Spleen (tissue), 11 donors: ENCODE data around the gene SAE1. TPM values are rescaled to one million over a fixed set of nuclear protein-coding genes. Genes with fewer than 3 reads are reported as not detected.

Source experiments
- DNase-seq: peaks from one replicate; pipeline ENCODE4 v3.0.0-alpha.2; 2020
- H3K27ac ChIP-seq, 8 donors: fragments of 200-600 bp; sonication (generic) in 7 of 8; 1 replicate in 4 of 8; 2 replicates in 4 of 8; pipeline versions ENCODE4 v1.5.0 to v1.8.0; 2016 to 2021; ENCODE audit warnings: inconsistent platforms in 4 of 8, mild to moderate bottlenecking in 4 of 8, moderate library complexity in 1 of 8
- H3K27me3 ChIP-seq, 7 donors: fragments of 200-600 bp; sonication (generic) in 6 of 7; replicated peaks in 1 of 7; 1 replicate in 4 of 7; 2 replicates in 3 of 7; pipeline versions ENCODE4 v1.5.0 to v1.8.0; 2016 to 2021; ENCODE audit warnings: inconsistent platforms in 3 of 7, mild to moderate bottlenecking in 1 of 7
- H3K36me3 ChIP-seq, 6 donors: fragments of 200-600 bp; sonication (generic) in 5 of 6; 1 replicate in 4 of 6; 2 replicates in 2 of 6; pipeline versions ENCODE4 v1.5.0 to v1.8.0; 2016 to 2021; ENCODE audit warnings: inconsistent platforms in 2 of 6
- H3K4me1 ChIP-seq, 6 donors: fragments of 200-600 bp; sonication (generic) in 5 of 6; 1 replicate in 3 of 6; 2 replicates in 3 of 6; pipeline versions ENCODE4 v1.5.0 to v1.8.0; 2016 to 2021; ENCODE audit warnings: inconsistent platforms in 3 of 6
- H3K4me3 ChIP-seq, 8 donors: fragments of 200-600 bp; sonication (generic) in 7 of 8; 1 replicate in 4 of 8; 2 replicates in 4 of 8; pipeline versions ENCODE4 v1.5.0 to v1.8.0; 2016 to 2021; ENCODE audit warnings: inconsistent platforms in 4 of 8, mild to moderate bottlenecking in 4 of 8, moderate library complexity in 2 of 8
- H3K9me3 ChIP-seq, 8 donors: fragments of 200-600 bp; sonication (generic) in 7 of 8; 1 replicate in 4 of 8; 2 replicates in 4 of 8; pipeline versions ENCODE4 v1.5.0 to v1.8.0; 2016 to 2021; ENCODE audit warnings: inconsistent platforms in 4 of 8
- POLR2A ChIP-seq, 3 donors: fragments of 450-650 bp; IDR thresholded peaks; one replicate each; pipeline ENCODE4 v1.5.1; 2017; ENCODE audit warnings: antibody characterized with exemption in 3 of 3, mild to moderate bottlenecking in 1 of 3
- POLR2AphosphoS5 ChIP-seq, 3 donors: sonication (generic); formaldehyde crosslinking; IDR thresholded peaks; one replicate each; pipeline ENCODE4 v1.5.1; 2017; ENCODE audit warnings: antibody characterized with exemption in 3 of 3
- WGBS, 5 donors: extraction: QIAGEN DNeasy Blood & Tissue Kit in 3 of 5; methylation state at CpG; one replicate each; pipeline versions ENCODE4 v1.1.5 to v1.1.7; 2013 to 2018; 5-methylcytosine and 5-hydroxymethylcytosine counted together
- intact Hi-C: fragments of 100-400 bp; cut with DNase I; formaldehyde crosslinking; loops from one replicate; pipeline ENCODE4 v1.15.0; 2023; ENCODE audit warnings: low total_unique reads
- polyA plus RNA-seq, 3 donors: library from polyadenylated mRNA; stranded (reverse); fragments of 200-250 nt; gene quantifications; one replicate each; pipeline ENCODE4 v1.2.1, GENCODE V29; 2013
- total RNA-seq, 7 donors: library from RNA; depleted of rRNA in 3 of 7; stranded (reverse); fragments of >200 nt in 3 of 7; fragmentation: NEBNext Ultra II Directional in 4 of 7; extraction: Animal tissue kit (Norgen Biotek cat#: 25700) in 4 of 7; gene quantifications; one replicate each; pipeline versions ENCODE4 v1.1.0 to v1.2.1, GENCODE V29; 2016 to 2021
- TF ChIP-seq, protein P1 (sequence below), 11 experiments: fragments of 200-600 bp in 7 of 11; fragments of 450-650 bp in 4 of 11; sonication (generic) in 4 of 11; IDR thresholded peaks in 8 of 11; conservative IDR thresholded peaks in 3 of 11; 1 replicate in 7 of 11; 2 replicates in 4 of 11; pipeline versions ENCODE4 v1.4.0 to v1.8.0; 2016 to 2021; ENCODE audit warnings: antibody characterized with exemption in 11 of 11, inconsistent platforms in 4 of 11, mild to moderate bottlenecking in 1 of 11
- donor health status: healthy with polysubstance abuse.
- donor health status: DM: no; HTN: no; CAD: no; lungs with moderate emphysema.
- donor health status: DM: no; HTN: no; CAD: no.
- donor health status: Bipolar disorder and iron deficiency.
- donor health status: healthy.
- donor health status: DM: no; HTN: no; CAD: no.
- donor health status: DM: yes; HTN: yes; CAD: no.

The SAE1 gene
- total and polyA plus RNA-seq, 10 donors, result 28.1 to 72.4 (median 55.9) TPM

DNA sequence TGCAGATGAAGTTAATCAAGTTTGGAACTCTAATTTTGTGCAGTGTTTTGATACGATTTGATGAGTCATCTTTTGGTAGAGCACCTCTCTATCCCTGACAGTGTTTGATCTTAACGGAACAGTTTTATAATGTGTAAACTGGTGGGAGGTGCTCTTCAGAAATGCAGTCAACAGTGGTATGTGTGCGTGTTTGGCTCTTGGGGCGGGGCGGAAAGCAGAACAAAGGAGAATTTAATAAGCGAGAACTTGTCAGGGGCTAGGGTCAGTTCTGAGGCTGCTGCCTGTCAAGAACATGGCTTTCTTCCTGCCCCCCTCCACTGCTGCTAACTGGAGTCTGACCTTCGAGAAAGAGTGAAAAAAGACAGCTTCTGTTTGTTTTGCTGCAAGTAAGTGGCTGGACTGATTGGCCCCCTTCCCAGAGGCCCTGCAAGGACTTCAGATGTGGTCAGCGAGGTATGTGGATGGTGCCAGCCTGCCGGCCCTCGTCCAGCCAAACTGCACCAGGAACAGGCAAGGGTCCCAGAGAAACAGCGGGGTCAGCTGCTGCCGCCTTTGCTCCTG lies 59.6 kb downstream of the SAE1 start:
- Histone ChIP-seq H3K36me3 (peaks cover 0 to 81% (median 0%) of the 10 kb centered on the region in 6 donors), H3K4me1 (peaks cover 5 to 66% (median 40%) of the 10 kb centered on the region in 6 donors), H3K27ac (peak overlapping the region; percentile 21 to 77 (median 60)), H3K27me3 (no peaks in the 10 kb centered on the region), H3K4me3 (no peak overlapping the region), H3K9me3 (no peaks in the 10 kb centered on the region)
- intact Hi-C loops, result no loop called here
- TF ChIP-seq, protein P1, sequence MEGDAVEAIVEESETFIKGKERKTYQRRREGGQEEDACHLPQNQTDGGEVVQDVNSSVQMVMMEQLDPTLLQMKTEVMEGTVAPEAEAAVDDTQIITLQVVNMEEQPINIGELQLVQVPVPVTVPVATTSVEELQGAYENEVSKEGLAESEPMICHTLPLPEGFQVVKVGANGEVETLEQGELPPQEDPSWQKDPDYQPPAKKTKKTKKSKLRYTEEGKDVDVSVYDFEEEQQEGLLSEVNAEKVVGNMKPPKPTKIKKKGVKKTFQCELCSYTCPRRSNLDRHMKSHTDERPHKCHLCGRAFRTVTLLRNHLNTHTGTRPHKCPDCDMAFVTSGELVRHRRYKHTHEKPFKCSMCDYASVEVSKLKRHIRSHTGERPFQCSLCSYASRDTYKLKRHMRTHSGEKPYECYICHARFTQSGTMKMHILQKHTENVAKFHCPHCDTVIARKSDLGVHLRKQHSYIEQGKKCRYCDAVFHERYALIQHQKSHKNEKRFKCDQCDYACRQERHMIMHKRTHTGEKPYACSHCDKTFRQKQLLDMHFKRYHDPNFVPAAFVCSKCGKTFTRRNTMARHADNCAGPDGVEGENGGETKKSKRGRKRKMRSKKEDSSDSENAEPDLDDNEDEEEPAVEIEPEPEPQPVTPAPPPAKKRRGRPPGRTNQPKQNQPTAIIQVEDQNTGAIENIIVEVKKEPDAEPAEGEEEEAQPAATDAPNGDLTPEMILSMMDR (IDR thresholded peaks at IDR 0.05 in 8 of 11, conservative IDR thresholded peaks at IDR 0.05 in 3 of 11), result no peak
- TF ChIP-seq POLR2A (IDR thresholded peaks at IDR 0.05), result no peak
- peak; percentile 18 to 50 (median 44) for TF ChIP-seq POLR2AphosphoS5 (IDR thresholded peaks at IDR 0.05)
- no peak for DNase-seq
- WGBS, 5 donors, result 51 to 69% (median 59%) methylated on average over 12 of the region's 12 CpGs

DNA sequence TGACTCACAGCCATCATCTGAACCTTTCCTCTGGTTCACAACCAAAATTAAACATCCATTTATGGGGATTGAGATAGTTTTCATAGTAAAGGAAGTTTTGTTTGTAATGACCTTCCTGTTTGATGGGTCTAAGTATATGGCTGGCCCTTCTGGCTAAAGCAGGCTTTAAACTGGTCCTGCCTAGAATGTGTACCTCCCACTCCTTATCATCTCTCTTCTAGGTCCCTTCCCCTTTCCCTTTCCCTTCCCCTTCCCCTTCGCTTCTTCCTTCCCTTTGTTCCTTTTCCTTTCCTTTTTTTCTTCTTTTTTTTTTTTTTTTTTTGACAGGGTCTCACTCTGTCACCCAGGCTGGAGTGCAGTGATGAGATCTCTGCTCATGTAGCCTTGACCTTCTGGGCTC lies 64.8 kb downstream of the SAE1 start:
- no peak for DNase-seq
- peaks cover 0 to 79% (median 32%) of the 10 kb centered on the region in 6 donors for H3K36me3 ChIP-seq
- 58 to 83% (median 69%) methylated on average over 1 of the region's 1 CpG for WGBS, 5 donors
- intact Hi-C loops, result no loop called here
- no peak for TF ChIP-seq POLR2A (IDR thresholded peaks at IDR 0.05)
- TF ChIP-seq, protein P1 (IDR thresholded peaks at IDR 0.05 in 8 of 11, conservative IDR thresholded peaks at IDR 0.05 in 3 of 11), result no peak
- TF ChIP-seq POLR2AphosphoS5 (IDR thresholded peaks at IDR 0.05), result no peak
- H3K4me1 ChIP-seq, result peaks cover 0 to 19% (median 9%) of the 10 kb centered on the region in 6 donors
- H3K4me3 ChIP-seq, result no peak overlapping the region
- H3K9me3 ChIP-seq, result no peaks in the 10 kb centered on the region
- no peaks in the 10 kb centered on the region for H3K27me3 ChIP-seq
- no peak overlapping the region for H3K27ac ChIP-seq

DNA sequence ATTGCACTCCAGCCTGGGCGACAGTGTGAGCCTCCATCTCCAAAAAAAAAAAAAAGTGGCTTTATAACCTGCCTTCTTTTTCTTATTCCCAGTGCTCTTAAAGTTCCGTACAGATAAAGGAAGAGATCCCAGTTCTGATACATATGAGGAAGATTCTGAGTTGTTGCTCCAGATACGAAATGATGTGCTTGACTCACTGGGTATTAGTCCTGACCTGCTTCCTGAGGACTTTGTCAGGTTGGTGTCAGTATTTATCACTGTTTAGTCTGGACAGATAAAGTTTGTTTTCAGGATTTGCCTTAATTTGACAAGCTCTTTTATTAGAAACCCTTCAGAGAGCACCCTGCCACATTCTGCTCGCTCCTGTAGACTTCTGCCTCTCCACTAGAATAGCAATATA lies 66.5 kb downstream of the SAE1 start:
- H3K27ac ChIP-seq, result no peak overlapping the region
- H3K4me3 ChIP-seq, result no peak overlapping the region
- intact Hi-C loops, result no loop called here
- H3K4me1 ChIP-seq, result peaks cover 0 to 7% (median 0%) of the 10 kb centered on the region in 6 donors
- H3K36me3 ChIP-seq, result peaks cover 0 to 79% (median 39%) of the 10 kb centered on the region in 6 donors
- no peak for DNase-seq
- TF ChIP-seq POLR2AphosphoS5 (IDR thresholded peaks at IDR 0.05) (no peak), POLR2A (IDR thresholded peaks at IDR 0.05) (no peak)
- TF ChIP-seq, protein P1 (IDR thresholded peaks at IDR 0.05 in 8 of 11, conservative IDR thresholded peaks at IDR 0.05 in 3 of 11), result no peak
- 91 to 99% (median 97%) methylated on average over 4 of the region's 4 CpGs for WGBS, 5 donors
- H3K9me3 ChIP-seq, result no peaks in the 10 kb centered on the region
- no peaks in the 10 kb centered on the region for H3K27me3 ChIP-seq

DNA sequence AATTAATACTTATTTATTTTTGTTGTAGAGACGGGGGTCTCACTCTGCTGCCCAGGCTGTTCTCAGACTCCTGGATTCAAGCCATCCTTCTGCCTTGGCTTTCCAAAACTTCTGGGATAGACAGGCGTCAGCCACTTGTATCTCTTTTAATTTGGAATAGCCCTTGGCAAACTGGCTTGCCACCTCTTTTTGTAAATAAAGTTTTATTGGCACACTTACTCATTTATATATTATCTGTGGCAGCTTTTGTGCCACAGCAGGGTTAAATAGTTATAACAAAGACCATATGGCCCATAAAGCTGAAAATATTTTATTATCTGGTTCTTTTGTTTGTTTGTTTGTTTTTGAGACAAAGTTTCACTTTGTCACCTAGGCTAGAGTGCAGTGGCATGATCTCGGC lies 69.9 kb downstream of the SAE1 start:
- no peaks in the 10 kb centered on the region for H3K27me3 ChIP-seq
- H3K9me3 ChIP-seq, result no peaks in the 10 kb centered on the region
- H3K4me3 ChIP-seq, result no peak overlapping the region
- peaks cover 0 to 92% (median 54%) of the 10 kb centered on the region in 6 donors for H3K36me3 ChIP-seq
- DNase-seq, result no peak
- WGBS, 5 donors, result 75 to 97% (median 97%) methylated on average over 3 of the region's 3 CpGs
- intact Hi-C loops, result no loop called here
- TF ChIP-seq POLR2A (IDR thresholded peaks at IDR 0.05), result no peak
- no peak for TF ChIP-seq POLR2AphosphoS5 (IDR thresholded peaks at IDR 0.05)
- TF ChIP-seq, protein P1 (IDR thresholded peaks at IDR 0.05 in 8 of 11, conservative IDR thresholded peaks at IDR 0.05 in 3 of 11), result no peak
- H3K27ac ChIP-seq, result no peak overlapping the region
- peaks cover 0 to 17% (median 4%) of the 10 kb centered on the region in 6 donors for H3K4me1 ChIP-seq
